Lower leg skin (tissue), 4 donors: Measurements from ENCODE around the gene HMGCL. TPM values are rescaled to one million over a fixed set of nuclear protein-coding genes. Genes with fewer than 3 reads are reported as not detected.

Experiments used
- DNase-seq, 2 donors: peaks; one replicate each; pipeline ENCODE4 v3.0.0-alpha.2; 2019; ENCODE audit warnings: low spot score in 2 of 2
- H3K4me3 ChIP-seq: fragments of 200-600 bp; sonication (generic); 2 replicates; pipeline ENCODE4 v1.5.1; 2017; ENCODE audit warnings: mild to moderate bottlenecking, low read depth; ENCODE audit not compliant: poor library complexity, severe bottlenecking
- CTCF ChIP-seq, 3 donors: fragments of 450-650 bp; IDR thresholded peaks; one replicate each; pipeline ENCODE4 v1.5.1; 2016; ENCODE audit warnings: antibody characterized with exemption in 3 of 3, mild to moderate bottlenecking in 3 of 3, moderate library complexity in 2 of 3
- POLR2A ChIP-seq, 2 donors: fragments of 450-650 bp; IDR thresholded peaks; one replicate each; pipeline ENCODE4 v1.6.1; 2016 to 2017; ENCODE audit warnings: antibody characterized with exemption in 2 of 2, mild to moderate bottlenecking in 1 of 2, moderate library complexity in 1 of 2
- WGBS, 2 donors: methylation state at CpG; one replicate each; pipeline ENCODE4 v1.1.5; 2018; 5-methylcytosine and 5-hydroxymethylcytosine counted together
- intact Hi-C: fragments of 100-400 bp; cut with DNase I; formaldehyde crosslinking; loops from one replicate; pipeline ENCODE4 v1.15.0; 2023; ENCODE audit warnings: low total_unique reads
- total RNA-seq, 4 donors: library from RNA; depleted of rRNA; stranded (reverse); fragments of >200 nt; gene quantifications; one replicate each; pipeline ENCODE4 v1.1.0, GENCODE V29; 2016

Gene HMGCL
- total RNA-seq, 4 donors from 2014 or later, result 30.9 to 44.9 (median 36.0) TPM

DNA sequence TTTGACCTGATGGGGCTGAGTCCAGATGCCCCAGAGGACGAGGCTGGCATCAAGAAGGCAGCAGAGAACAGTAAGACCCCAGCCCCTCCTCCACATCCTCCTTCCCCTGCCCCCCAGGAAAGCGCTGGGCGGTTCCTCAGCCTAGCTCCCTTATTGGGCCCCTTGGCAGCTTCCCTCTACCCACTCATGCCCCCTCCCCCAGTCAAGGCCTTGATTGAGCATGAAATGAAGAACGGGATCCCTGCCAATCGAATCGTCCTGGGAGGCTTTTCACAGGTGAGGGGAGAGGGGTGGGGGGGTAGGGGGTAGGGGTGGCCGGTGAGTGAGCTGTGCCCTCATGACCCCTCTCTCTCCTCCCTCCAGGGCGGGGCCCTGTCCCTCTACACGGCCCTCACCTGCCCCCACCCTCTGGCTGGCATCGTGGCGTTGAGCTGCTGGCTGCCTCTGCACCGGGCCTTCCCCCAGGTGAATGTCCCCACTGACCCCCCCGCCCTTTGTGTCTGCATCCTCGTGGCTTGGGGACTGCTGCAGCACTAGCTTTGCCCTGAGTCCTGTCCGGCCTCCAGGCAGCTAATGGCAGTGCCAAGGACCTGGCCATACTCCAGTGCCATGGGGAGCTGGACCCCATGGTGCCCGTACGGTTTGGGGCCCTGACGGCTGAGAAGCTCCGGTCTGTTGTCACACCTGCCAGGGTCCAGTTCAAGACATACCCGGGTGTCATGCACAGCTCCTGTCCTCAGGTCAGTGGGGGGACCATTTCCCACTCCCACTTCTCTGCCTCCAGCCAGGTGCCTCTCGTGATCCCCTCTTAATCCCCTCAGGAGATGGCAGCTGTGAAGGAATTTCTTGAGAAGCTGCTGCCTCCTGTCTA lies 31.1 kb downstream of the HMGCL start:
- DNase-seq, result no peak
- 53 to 76% methylated on average over 15 to 16 of the region's 21 CpGs for WGBS, 2 donors
- intact Hi-C loops, result no loop called here

DNA sequence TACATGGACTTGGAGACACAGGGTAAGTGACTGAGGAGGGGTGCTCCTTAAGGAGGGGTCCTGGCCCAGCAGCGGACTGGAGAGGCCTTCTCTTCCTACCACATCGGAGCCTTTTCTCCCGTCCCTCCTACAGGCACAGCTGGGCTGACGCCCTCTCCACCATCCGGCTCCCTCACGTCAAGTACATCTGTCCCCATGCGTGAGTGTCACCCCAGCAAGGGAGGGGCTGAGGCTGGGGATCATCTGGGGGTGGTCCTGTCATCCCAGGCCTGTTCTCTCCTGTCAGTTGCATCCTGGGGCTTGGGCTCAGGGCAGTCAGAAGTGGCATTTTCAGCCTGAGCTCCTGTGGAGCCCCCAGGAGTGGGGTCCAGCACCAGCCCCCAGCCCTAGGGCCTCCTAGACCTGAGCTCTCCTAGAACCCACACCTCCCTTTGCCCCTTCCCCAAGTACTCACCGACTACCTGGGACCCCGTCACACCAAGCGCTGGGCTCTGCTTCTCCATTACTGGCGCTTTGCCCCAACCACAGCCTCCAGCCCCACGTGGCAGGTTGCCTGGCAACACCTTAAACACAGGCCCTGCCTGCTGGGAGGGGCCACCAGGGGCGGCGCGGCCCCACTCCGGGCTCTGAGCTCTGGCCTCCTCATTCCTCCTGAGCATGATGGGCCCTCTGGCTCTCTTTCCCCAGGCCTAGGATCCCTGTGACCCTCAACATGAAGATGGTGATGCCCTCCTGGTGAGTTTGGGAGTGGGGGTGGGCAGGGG lies 32.0 kb downstream of the HMGCL start:
- no peak overlapping the region for H3K4me3 ChIP-seq
- intact Hi-C loops, result no loop called here
- TF ChIP-seq CTCF (IDR thresholded peaks at IDR 0.05) (no peak), POLR2A (IDR thresholded peaks at IDR 0.05) (no peak)
- WGBS, 2 donors, result 38 to 43% methylated on average over 16 of the region's 16 CpGs
- no peak for DNase-seq

More for the DNA sequence above, 31.1 kb downstream of the HMGCL start:
- TF ChIP-seq CTCF (IDR thresholded peaks at IDR 0.05) (no peak), POLR2A (IDR thresholded peaks at IDR 0.05) (no peak)
- H3K4me3 ChIP-seq, result no peak overlapping the region

DNA sequence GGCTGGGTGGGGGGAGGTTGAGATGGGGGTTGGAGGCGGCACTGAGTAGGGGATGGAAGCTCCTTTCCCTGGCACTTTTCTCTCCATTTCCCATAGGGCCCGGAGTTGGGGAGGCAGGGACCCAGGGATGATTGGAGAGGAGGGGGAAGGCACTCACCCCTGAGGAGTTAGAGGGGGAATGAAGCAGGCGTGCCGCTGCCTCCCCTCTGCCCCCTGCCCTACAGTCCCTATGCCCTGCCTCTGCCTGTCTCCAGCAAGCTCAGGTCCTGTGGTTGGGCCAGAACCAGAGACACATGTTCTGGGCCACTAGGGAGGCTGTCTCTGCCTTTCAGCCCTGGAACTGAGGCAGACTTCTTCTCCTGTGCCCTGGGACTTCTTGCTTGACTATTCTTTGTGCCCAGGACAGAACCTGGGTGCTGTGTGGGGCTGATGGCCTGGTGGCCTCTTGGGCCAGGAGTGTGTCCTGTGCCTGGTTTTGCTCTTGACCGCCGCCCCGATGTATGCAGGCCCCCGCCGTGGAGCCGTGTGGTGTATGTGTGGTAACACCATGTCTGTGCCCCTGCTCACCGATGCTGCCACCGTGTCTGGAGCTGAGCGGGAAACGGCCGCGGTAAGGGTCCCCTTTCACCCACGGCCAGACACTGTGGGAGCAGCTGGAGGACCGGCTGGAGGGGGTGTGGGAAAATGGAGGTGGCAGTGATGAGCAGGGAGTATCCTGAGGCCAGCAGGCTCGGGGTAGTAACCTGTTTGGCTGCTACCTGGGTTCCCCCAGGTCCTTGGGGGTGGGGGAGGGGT lies 32.9 kb downstream of the HMGCL start:
- H3K4me3 ChIP-seq, result no peak overlapping the region
- intact Hi-C loops, result no loop called here
- no peak for TF ChIP-seq CTCF (IDR thresholded peaks at IDR 0.05)
- WGBS, 2 donors, result 59 to 64% methylated on average over 13 to 19 of the region's 19 CpGs
- no peak for DNase-seq

- no peak for TF ChIP-seq CTCF (IDR thresholded peaks at IDR 0.05)
- TF ChIP-seq POLR2A (IDR thresholded peaks at IDR 0.05), result no peak
- intact Hi-C loops, result no loop called here
- no peak for DNase-seq
- H3K4me3 ChIP-seq, result peak overlapping the region; percentile 44
- WGBS, 2 donors, result 0 to 1% methylated on average over 12 to 15 of the region's 15 CpGs
Measured at GRCh38 chr1:23791516-23792047, 33.6 kb downstream of the HMGCL start.

DNA sequence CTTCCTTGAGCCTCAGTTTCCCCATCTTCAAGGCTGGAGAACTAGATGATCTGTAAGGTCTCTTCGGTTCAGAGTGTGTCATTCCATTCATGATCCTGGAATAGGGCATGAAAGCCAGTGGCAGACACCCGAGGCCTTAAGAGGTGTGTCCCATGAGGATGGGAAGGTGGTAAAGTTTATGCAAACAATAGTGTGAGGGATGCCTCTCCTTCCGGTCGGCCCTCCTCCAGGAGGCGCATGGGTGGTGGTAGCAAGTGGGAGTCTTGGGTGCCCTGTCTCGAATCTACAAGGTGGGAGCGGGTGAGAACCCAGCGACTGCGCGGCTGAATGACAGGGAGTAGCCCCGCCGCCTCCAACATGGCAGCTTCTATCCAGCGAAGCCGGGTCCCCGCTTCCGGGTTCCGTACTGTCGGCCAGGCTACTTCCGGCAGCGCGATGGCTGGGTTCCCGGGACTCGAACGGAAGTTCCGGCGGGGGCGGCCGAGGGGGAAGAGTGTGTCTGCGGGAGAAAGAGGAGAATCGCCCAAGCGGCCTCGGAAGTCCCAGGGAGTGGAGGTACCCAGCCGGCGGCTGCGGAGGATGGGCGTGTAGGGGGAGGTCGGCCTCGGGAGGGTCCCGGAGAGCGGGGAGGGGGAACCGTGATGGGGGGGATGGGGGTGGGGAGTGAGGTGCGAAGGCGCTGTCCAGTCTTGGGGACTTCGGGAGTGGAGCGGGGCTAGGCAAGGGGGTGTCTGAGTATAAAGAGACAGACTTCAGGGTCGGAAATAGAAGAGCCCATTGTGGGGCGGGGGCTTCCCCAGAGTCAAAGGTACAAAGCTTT lies 34.3 kb downstream of the HMGCL start, which contains the start of gene LYPLA2:
Gene LYPLA2 (plus strand): TSS at position 450 of the 820 bp plus-strand sequence. CDS start 1,538 bp downstream, outside the sequence.
- peak within 1 kb of the TSS; percentile 44 for H3K4me3 ChIP-seq
- 1% methylated on average over 47 of the region's 47 CpGs for WGBS, 2 donors
- DNase-seq, result peak; percentile 93 to 99
- TF ChIP-seq POLR2A (IDR thresholded peaks at IDR 0.05) (no peak), CTCF (IDR thresholded peaks at IDR 0.05) (no peak)
- intact Hi-C loops, result no loop called here
